Left ventricle myocardium inferior (tissue), 1 donor: ENCODE measurements around the gene FAM78A. TPM values are rescaled to one million over a fixed set of nuclear protein-coding genes. Genes with fewer than 3 reads are reported as not detected.

Experiments
- DNase-seq: peaks from one replicate; pipeline ENCODE4 v3.0.0-alpha.2; 2020
- H3K27ac ChIP-seq: fragments of 200-600 bp; replicated peaks from 2 replicates; pipeline ENCODE4 v1.8.0; 2021
- H3K27me3 ChIP-seq: fragments of 200-600 bp; 2 replicates; pipeline ENCODE4 v1.8.0; 2021; ENCODE audit warnings: low read depth
- H3K36me3 ChIP-seq: fragments of 200-600 bp; 2 replicates; pipeline ENCODE4 v1.8.0; 2021
- H3K4me1 ChIP-seq: fragments of 200-600 bp; 2 replicates; pipeline ENCODE4 v1.8.0; 2021
- H3K4me3 ChIP-seq: fragments of 200-600 bp; 2 replicates; pipeline ENCODE4 v1.8.0; 2021; ENCODE audit warnings: mild to moderate bottlenecking, moderate library complexity
- H3K9me3 ChIP-seq: fragments of 200-600 bp; replicated peaks from 2 replicates; pipeline ENCODE4 v1.8.0; 2021
- CTCF ChIP-seq: fragments of 200-600 bp; IDR thresholded peaks from 2 replicates; pipeline ENCODE4 v1.8.0; 2021; ENCODE audit warnings: antibody characterized with exemption, mild to moderate bottlenecking, borderline replicate concordance
- intact Hi-C: fragments of 100-400 bp; cut with micrococcal nuclease; formaldehyde crosslinking; loops from one replicate; pipeline ENCODE4 v1.11.0; 2022
- total RNA-seq: library from RNA; stranded (reverse); fragmentation: NEBNext Ultra II Directional; extraction: Animal tissue kit (Norgen Biotek cat#: 25700); gene quantifications from one replicate; pipeline ENCODE4 v1.2.1, GENCODE V29; 2021
- donor health status: DM: no; HTN: yes; CAD: no; lungs with severe emphysema.

The FAM78A gene
- total RNA-seq, 1 donor from 2014 or later = 47.3 TPM

- Histone ChIP-seq H3K27ac (peak overlapping the region; percentile 99), H3K4me3 (peak overlapping the region; percentile 96), H3K4me1 (peaks cover 75% of the 10 kb centered on the region), H3K9me3 (no peaks in the 10 kb centered on the region), H3K27me3 (peaks cover 21% of the 10 kb centered on the region), H3K36me3 (no peaks in the 10 kb centered on the region)
- TF ChIP-seq CTCF = no peak
- DNase-seq = no peak
- intact Hi-C loops = no loop called here
These were observed 2.4 kb upstream of the FAM78A start for GRCh38 chr9:131278702-131279111.

DNA sequence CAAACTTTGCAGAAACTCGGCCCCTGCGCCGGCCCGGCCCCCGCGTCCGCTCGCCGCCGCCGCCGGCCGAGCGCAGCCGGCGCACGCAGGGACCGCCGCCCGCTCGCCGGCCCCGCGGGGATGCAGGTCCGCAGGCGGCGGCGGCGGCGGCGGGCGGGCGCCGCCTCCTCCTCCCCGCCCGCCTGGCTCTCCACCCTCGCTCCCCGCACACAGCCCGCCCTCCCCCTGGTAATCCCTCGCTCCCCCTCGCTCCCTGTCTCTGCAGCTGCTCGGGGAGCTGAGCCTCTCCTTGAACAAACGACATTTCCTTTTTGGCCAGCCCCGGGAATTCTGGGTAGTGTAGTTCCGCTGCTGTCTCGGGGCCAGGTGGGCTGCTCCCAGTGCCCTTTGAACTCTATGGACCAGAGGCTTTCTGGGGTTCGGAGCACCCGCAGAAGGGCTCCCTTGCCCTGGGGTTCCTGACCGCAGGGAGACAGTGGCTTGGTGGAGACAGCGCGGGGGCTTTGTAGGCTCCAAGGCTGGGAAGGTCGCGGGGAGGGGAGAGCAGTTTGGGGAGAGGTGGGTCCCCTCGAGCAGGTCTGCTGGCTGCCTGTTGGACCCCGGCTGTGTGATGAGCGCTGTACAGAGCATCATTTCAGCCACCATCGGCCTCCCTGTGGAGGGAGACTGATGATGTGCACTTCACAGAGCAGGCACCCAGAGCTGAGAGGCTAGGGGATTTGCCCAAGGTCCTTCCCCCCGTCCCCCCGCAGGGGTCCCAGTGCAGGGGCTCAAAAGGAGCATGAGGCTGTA is 1.8 kb upstream of the FAM78A start:
- intact Hi-C loops = loop anchor here (2.0 kb wide), 1 partner anchor 23 kb away; no protein-coding TSS in a partner anchor
- Histone ChIP-seq H3K4me1 (peaks cover 75% of the 10 kb centered on the region), H3K27me3 (peaks cover 21% of the 10 kb centered on the region), H3K27ac (peak overlapping the region; percentile 99), H3K9me3 (no peaks in the 10 kb centered on the region), H3K36me3 (no peaks in the 10 kb centered on the region), H3K4me3 (peak overlapping the region; percentile 96)
- no peak for TF ChIP-seq CTCF
- peak; percentile 89 for DNase-seq

- no peak for DNase-seq
- intact Hi-C loops = loop anchor here (2.0 kb wide), 1 partner anchor 23 kb away; no protein-coding TSS in a partner anchor
- no peaks in the 10 kb centered on the region for H3K36me3 ChIP-seq
- H3K4me1 ChIP-seq = peaks cover 75% of the 10 kb centered on the region
- TF ChIP-seq CTCF = peak; percentile 16
- H3K27me3 ChIP-seq = peaks cover 15% of the 10 kb centered on the region
- no peaks in the 10 kb centered on the region for H3K9me3 ChIP-seq
- H3K27ac ChIP-seq = peak overlapping the region; percentile 99
- H3K4me3 ChIP-seq = peak overlapping the region; percentile 96
These were observed 1.1 kb upstream of the FAM78A start for GRCh38 chr9:131277287-131277909.

DNA sequence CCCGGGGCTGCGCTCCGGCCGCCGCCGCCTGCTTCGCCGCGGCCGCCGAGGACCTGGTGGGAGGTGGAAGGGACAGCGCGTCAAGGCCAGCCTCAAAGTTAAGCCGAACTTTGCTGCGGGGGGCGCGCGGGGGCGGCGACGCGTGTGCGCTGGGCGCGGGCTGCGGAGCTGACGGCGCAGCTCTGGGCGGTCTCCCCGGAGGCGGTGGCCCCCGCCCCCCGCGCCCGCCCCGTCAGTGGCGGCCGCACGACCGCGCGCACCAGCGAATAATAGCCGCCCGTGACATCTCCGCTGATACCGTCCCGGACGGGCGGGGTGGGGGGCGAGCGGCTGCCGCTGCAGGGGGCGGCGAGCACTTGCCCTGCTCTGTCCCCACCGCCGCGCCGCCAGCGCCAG is 579 bp upstream of the FAM78A start:
- Histone ChIP-seq H3K27me3 (peaks cover 10% of the 10 kb centered on the region), H3K4me1 (peaks cover 75% of the 10 kb centered on the region), H3K36me3 (no peaks in the 10 kb centered on the region), H3K9me3 (no peaks in the 10 kb centered on the region), H3K4me3 (peak overlapping the region; percentile 96), H3K27ac (peak overlapping the region; percentile 99)
- intact Hi-C loops = loop anchor here (2.0 kb wide), 1 partner anchor 22 kb away; no protein-coding TSS in a partner anchor
- TF ChIP-seq CTCF = no peak
- DNase-seq = no peak

DNA sequence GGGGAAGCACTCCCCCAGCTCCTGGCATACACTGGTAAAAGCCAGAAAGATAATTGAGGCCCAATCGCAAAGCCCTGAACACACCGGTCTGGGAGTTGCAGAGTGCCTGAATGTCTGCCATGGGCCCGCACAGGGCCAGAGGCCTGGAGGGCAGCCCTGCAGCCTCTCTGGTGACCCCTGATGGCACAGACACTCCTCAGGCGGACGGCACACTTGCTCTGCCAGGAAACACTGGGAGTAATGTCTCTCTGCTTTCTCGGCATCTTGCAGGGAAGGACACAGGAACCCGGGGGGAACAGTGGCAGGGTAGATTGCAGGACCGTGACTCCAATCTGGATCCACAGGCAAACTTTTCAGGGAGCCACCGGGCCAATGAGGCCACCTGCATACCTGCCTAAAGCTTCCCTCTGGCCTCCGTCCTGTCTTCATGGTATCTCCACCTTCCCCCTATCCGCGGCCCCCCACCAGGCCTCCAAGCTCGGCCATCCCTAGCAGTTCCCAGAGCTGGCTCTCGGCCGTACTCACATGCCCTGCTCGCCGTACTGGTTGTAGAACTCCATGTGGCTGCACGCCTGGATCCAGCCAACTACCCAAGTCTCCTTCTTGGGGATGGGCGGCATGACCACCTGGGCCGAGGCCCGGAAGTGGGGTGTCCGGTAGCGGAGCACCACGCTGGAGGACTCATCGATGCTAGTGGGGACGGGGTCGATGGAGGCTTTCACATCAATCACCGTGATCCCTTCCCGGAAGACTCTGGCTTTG is 797 bp downstream of the FAM78A start:
- Histone ChIP-seq H3K27ac (peak overlapping the region; percentile 99), H3K9me3 (no peaks in the 10 kb centered on the region), H3K4me1 (peaks cover 88% of the 10 kb centered on the region), H3K36me3 (no peaks in the 10 kb centered on the region), H3K27me3 (no peaks in the 10 kb centered on the region), H3K4me3 (peak overlapping the region; percentile 96)
- peak; percentile 73 for DNase-seq
- TF ChIP-seq CTCF = peak; percentile 34
- intact Hi-C loops = loop anchor here (2.0 kb wide), 1 partner anchor 21 kb away; no protein-coding TSS in a partner anchor
